SU-DHL-6 (cell line): Measurements from ENCODE around the gene EXOC2.

Experiments used
- CTCF ChIP-seq: fragments of 200-600 bp; sonication (generic); IDR thresholded peaks from one replicate; pipeline ENCODE4 v1.5.1; 2017; ENCODE audit warnings: antibody characterized with exemption, mild to moderate bottlenecking, low read length, moderate library complexity; ENCODE audit not compliant: insufficient read depth, poor library complexity, severe bottlenecking
- EZH2phosphoT487 ChIP-seq: fragments of 200-600 bp; sonication (generic), shearing (Covaris generic); conservative IDR thresholded peaks from 2 replicates; pipeline ENCODE4 v1.6.1; 2018; ENCODE audit warnings: mild to moderate bottlenecking, antibody characterized with exemption, low read length, moderate library complexity, mixed read lengths

- no peak for TF ChIP-seq CTCF
- TF ChIP-seq EZH2phosphoT487: no peak
Measured at GRCh38 chr6:449486-450419, 243.2 kb downstream of the EXOC2 start.
